Measurements from ENCODE around the gene PCDHB6.
"Not testable (repeated sequence)": the region's sequence is repeated elsewhere in the genome, so short reads cannot be mapped to it uniquely, and the experiment has no call there.

The PCDHB6 gene

GRCh38 chr5:141201126-141201525 is 51.3 kb downstream of the PCDHB6 start:
- in situ Hi-C loops (cut with MboI; ENCODE audit: low sequenced_read_pairs) = not testable (repeated sequence)

GRCh38 chr5:141201646-141202045 is 51.8 kb downstream of the PCDHB6 start:
- in situ Hi-C loops (cut with MboI; ENCODE audit: low sequenced_read_pairs) = not testable (repeated sequence)

Data from HL-60/S4 (cell line).